CD14-positive monocyte (primary cell): Measurements from ENCODE around the gene SLC43A3. TPM values are rescaled to one million over a fixed set of nuclear protein-coding genes. Genes with fewer than 3 reads are reported as not detected.

Experiments
- DNase-seq, 3 donors: peaks; one replicate each; pipeline ENCODE4 v3.0.0-alpha.2; 2011 to 2022
- H2AFZ ChIP-seq: 2 replicates; pipeline ENCODE4 v1.6.0; 2012; ENCODE audit warnings: mild to moderate bottlenecking, low read depth, low read length, inconsistent platforms; ENCODE audit not compliant: insufficient read depth, poor library complexity, severe bottlenecking
- H3K27ac ChIP-seq, 2 donors: 1 replicate in 1 of 2; 2 replicates in 1 of 2; pipeline ENCODE4 v1.5.1; 2012 to 2013; ENCODE audit warnings: low read length in 2 of 2, control low read depth in 1 of 2, inconsistent platforms in 1 of 2, low read depth in 1 of 2, mild to moderate bottlenecking in 1 of 2
- H3K27me3 ChIP-seq, 2 donors: one replicate each; pipeline versions ENCODE4 v1.6.0 to v1.6.1; 2011 to 2013; ENCODE audit warnings: low read length in 2 of 2; ENCODE audit not compliant: control insufficient read depth in 2 of 2, insufficient read depth in 2 of 2
- H3K36me3 ChIP-seq, 2 donors: replicated peaks in 1 of 2; 1 replicate in 1 of 2; 2 replicates in 1 of 2; pipeline versions ENCODE4 v1.5.1 to v1.6.1; 2012 to 2013; ENCODE audit warnings: low read length in 2 of 2, control low read depth in 1 of 2, inconsistent platforms in 1 of 2, mild to moderate bottlenecking in 1 of 2; ENCODE audit not compliant: insufficient read depth in 2 of 2, control insufficient read depth in 1 of 2
- H3K4me1 ChIP-seq, 2 donors: 1 replicate in 1 of 2; 2 replicates in 1 of 2; pipeline versions ENCODE4 v1.5.1 to v1.6.1; 2012 to 2013; ENCODE audit warnings: low read length in 2 of 2, control low read depth in 1 of 2, inconsistent platforms in 1 of 2, mild to moderate bottlenecking in 1 of 2, moderate library complexity in 1 of 2; ENCODE audit not compliant: insufficient read depth in 2 of 2, control insufficient read depth in 1 of 2
- H3K4me2 ChIP-seq: replicated peaks from 2 replicates; pipeline ENCODE3; 2012; ENCODE audit warnings: low read length, moderate library complexity, mild to moderate bottlenecking; ENCODE audit not compliant: poor library complexity, severe bottlenecking; ENCODE audit errors: extremely low read depth
- H3K4me3 ChIP-seq, 3 experiments: fragments of 200-600 bp in 1 of 3; sonication (generic) in 1 of 3; replicated peaks in 1 of 3; 1 replicate in 2 of 3; 2 replicates in 1 of 3; pipeline ENCODE4 v1.5.1; 2011 to 2013; ENCODE audit warnings: low read length in 3 of 3, mild to moderate bottlenecking in 3 of 3, control low read depth in 2 of 3, low read depth in 2 of 3, inconsistent platforms in 1 of 3, moderate library complexity in 1 of 3
- H3K79me2 ChIP-seq: 2 replicates; pipeline ENCODE4 v1.6.0; 2012; ENCODE audit warnings: mild to moderate bottlenecking, control low read depth, inconsistent platforms, low read length, moderate library complexity; ENCODE audit not compliant: insufficient read depth
- H3K9ac ChIP-seq: 2 replicates; pipeline ENCODE4 v1.6.0; 2017; ENCODE audit warnings: low read length, mild to moderate bottlenecking; ENCODE audit not compliant: insufficient read depth, poor library complexity, severe bottlenecking
- H3K9me3 ChIP-seq, 2 donors: replicated peaks in 1 of 2; 1 replicate in 1 of 2; 2 replicates in 1 of 2; pipeline versions ENCODE4 v1.5.1 to v1.6.1; 2012 to 2013; ENCODE audit warnings: low read length in 2 of 2, control low read depth in 1 of 2; ENCODE audit not compliant: control insufficient read depth in 1 of 2, insufficient read depth in 1 of 2
- H4K20me1 ChIP-seq: 2 replicates; pipeline ENCODE4 v1.6.0; 2012; ENCODE audit warnings: mild to moderate bottlenecking, low read length, control low read depth, moderate library complexity; ENCODE audit not compliant: insufficient read depth
- H3K27ac Mint-ChIP-seq, 7 donors: one replicate each; pipeline ENCODE4 v1.8.0; 2020; ENCODE audit warnings: mild to moderate bottlenecking in 7 of 7, mixed read lengths in 7 of 7, moderate library complexity in 6 of 7, inconsistent platforms in 2 of 7
- H3K27me3 Mint-ChIP-seq, 3 donors: one replicate each; pipeline ENCODE4 v1.8.0; 2021 to 2022; ENCODE audit warnings: low read depth in 3 of 3, mild to moderate bottlenecking in 3 of 3, mixed read lengths in 3 of 3, moderate library complexity in 3 of 3, inconsistent platforms in 1 of 3
- H3K36me3 Mint-ChIP-seq, 2 donors: one replicate each; pipeline ENCODE4 v1.8.0; 2020; ENCODE audit warnings: mixed read lengths in 2 of 2, inconsistent platforms in 1 of 2, mild to moderate bottlenecking in 1 of 2
- H3K4me1 Mint-ChIP-seq: one replicate; pipeline ENCODE4 v1.8.0; 2020; ENCODE audit warnings: mild to moderate bottlenecking, mixed read lengths
- H3K4me3 Mint-ChIP-seq, 2 donors: one replicate each; pipeline ENCODE4 v1.8.0; 2020; ENCODE audit warnings: mild to moderate bottlenecking in 2 of 2, mixed read lengths in 2 of 2, moderate library complexity in 1 of 2
- H3K9me3 Mint-ChIP-seq, 7 donors: one replicate each; pipeline ENCODE4 v1.8.0; 2020 to 2022; ENCODE audit warnings: mixed read lengths in 7 of 7, mild to moderate bottlenecking in 6 of 7, moderate library complexity in 6 of 7, inconsistent platforms in 2 of 7
- CTCF ChIP-seq: fragments of 200-600 bp; IDR thresholded peaks from one replicate; pipeline ENCODE4 v1.8.0; 2022; ENCODE audit warnings: antibody characterized with exemption, mild to moderate bottlenecking
- WGBS: methylation state at CpG from one replicate; pipeline ENCODE4 v1.1.5; 2013; ENCODE audit warnings: missing lambda C conversion rate; ENCODE audit not compliant: insufficient coverage; 5-methylcytosine and 5-hydroxymethylcytosine counted together
- intact Hi-C, 2 donors: fragments of 100-400 bp; cut with micrococcal nuclease; formaldehyde crosslinking; loops; one replicate each; pipeline versions ENCODE4 v1.15.0 to v1.15.1; 2023
- polyA plus RNA-seq, 3 donors: library from polyadenylated mRNA; depleted of rRNA in 1 of 3; unstranded in 2 of 3; stranded (reverse) in 1 of 3; fragments of 300-500 nt in 2 of 3; fragments of >200 nt in 1 of 3; fragmentation: Illumina TruSeq in 2 of 3; gene quantifications; 1 replicate in 2 of 3; 2 replicates in 1 of 3; pipeline ENCODE4 v1.2.3, GENCODE V29; 2012 to 2021

SLC43A3 gene
- polyA plus RNA-seq, 3 donors, result 82.4 to 116 (median 109) TPM

- no peak for TF ChIP-seq CTCF
Observed at GRCh38 chr11:57444362-57445121, 17.6 kb upstream of the SLC43A3 start.

GRCh38 chr11:57440744-57441414, 14.0 kb upstream of the SLC43A3 start:
- H3K4me1 Mint-ChIP-seq, result peaks cover 7% of the 10 kb centered on the region
- Histone ChIP-seq H3K79me2 (no peaks in the 10 kb centered on the region), H3K36me3 (no peaks in the 10 kb centered on the region), H2AFZ (no peak overlapping the region), H3K27ac (no peak overlapping the region), H3K27me3 (no peaks in the 10 kb centered on the region), H3K9ac (no peak overlapping the region), H3K9me3 (no peaks in the 10 kb centered on the region), H3K4me3 (no peak overlapping the region), H3K4me1 (peaks cover 0 to 2% of the 10 kb centered on the region in 2 donors), H4K20me1 (no peaks in the 10 kb centered on the region), H3K4me2 (no peak overlapping the region)
- no peak overlapping the region for H3K4me3 Mint-ChIP-seq
- H3K9me3 Mint-ChIP-seq, result peaks cover 0 to 5% (median 1%) of the 10 kb centered on the region in 7 donors
- no peak for DNase-seq
- no peak overlapping the region for H3K27ac Mint-ChIP-seq
- 100% methylated on average over 2 of the region's 4 CpGs for WGBS
- intact Hi-C loops, result no loop called here
- H3K36me3 Mint-ChIP-seq, result no peaks in the 10 kb centered on the region
- TF ChIP-seq CTCF, result no peak
- peaks cover 1 to 10% (median 5%) of the 10 kb centered on the region in 3 donors for H3K27me3 Mint-ChIP-seq

More at GRCh38 chr11:57444362-57445121, 17.6 kb upstream of the SLC43A3 start:
- intact Hi-C loops, result no loop called here
- no peaks in the 10 kb centered on the region for H3K4me1 ChIP-seq
- H3K27ac Mint-ChIP-seq, result no peak overlapping the region
- H3K4me3 ChIP-seq, result no peak overlapping the region
- H3K4me3 Mint-ChIP-seq, result no peak overlapping the region
- H4K20me1 ChIP-seq, result no peaks in the 10 kb centered on the region
- H3K27me3 Mint-ChIP-seq, result peaks cover 0 to 8% (median 5%) of the 10 kb centered on the region in 3 donors
- peaks cover 0 to 3% (median under 1%) of the 10 kb centered on the region in 7 donors for H3K9me3 Mint-ChIP-seq
- H3K27me3 ChIP-seq, result no peaks in the 10 kb centered on the region
- peaks cover 5% of the 10 kb centered on the region for H3K4me1 Mint-ChIP-seq
- no peaks in the 10 kb centered on the region for H3K9me3 ChIP-seq
- H3K4me2 ChIP-seq, result no peak overlapping the region
- no peaks in the 10 kb centered on the region for H3K36me3 Mint-ChIP-seq
- peak in 1 of 3 donors; percentile 47 for DNase-seq
- H3K27ac ChIP-seq, result no peak overlapping the region
- WGBS, result 94% methylated on average over 3 of the region's 9 CpGs
- no peaks in the 10 kb centered on the region for H3K36me3 ChIP-seq
- no peaks in the 10 kb centered on the region for H3K79me2 ChIP-seq
- H3K9ac ChIP-seq, result no peak overlapping the region
- no peak overlapping the region for H2AFZ ChIP-seq
